AG09319 (cell line): ENCODE results near the gene EPC1.

Experiments used
- DNase-seq: peaks from one replicate; pipeline ENCODE4 v3.0.0-alpha.2; 2010; ENCODE audit warnings: low read depth; ENCODE audit errors: extremely low read depth
- TF ChIP-seq, protein P1 (sequence below): IDR thresholded peaks from 2 replicates; pipeline ENCODE4 v1.5.1; 2011; ENCODE audit warnings: low read depth, mild to moderate bottlenecking, inconsistent platforms, low read length, moderate library complexity

The EPC1 gene

DNA sequence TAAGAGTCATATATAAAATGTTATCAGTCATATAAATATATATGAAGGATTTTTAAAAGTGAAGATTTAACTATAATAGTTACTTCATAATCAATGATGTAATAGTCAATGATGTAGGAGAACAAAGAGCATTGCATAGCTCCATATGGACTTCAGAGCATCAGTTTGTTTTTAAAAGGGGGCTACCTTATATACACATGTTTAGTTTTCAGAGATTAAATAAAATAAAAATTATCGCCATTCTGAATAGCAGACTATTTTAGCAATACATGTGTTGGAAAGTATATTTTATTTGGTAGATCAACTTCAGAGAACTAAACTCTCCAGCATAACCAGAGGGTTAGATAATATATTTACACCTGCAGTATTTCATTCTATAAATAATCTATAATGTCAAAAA is 29.1 kb upstream of the EPC1 start:
- no peak for DNase-seq
- TF ChIP-seq, protein P1, sequence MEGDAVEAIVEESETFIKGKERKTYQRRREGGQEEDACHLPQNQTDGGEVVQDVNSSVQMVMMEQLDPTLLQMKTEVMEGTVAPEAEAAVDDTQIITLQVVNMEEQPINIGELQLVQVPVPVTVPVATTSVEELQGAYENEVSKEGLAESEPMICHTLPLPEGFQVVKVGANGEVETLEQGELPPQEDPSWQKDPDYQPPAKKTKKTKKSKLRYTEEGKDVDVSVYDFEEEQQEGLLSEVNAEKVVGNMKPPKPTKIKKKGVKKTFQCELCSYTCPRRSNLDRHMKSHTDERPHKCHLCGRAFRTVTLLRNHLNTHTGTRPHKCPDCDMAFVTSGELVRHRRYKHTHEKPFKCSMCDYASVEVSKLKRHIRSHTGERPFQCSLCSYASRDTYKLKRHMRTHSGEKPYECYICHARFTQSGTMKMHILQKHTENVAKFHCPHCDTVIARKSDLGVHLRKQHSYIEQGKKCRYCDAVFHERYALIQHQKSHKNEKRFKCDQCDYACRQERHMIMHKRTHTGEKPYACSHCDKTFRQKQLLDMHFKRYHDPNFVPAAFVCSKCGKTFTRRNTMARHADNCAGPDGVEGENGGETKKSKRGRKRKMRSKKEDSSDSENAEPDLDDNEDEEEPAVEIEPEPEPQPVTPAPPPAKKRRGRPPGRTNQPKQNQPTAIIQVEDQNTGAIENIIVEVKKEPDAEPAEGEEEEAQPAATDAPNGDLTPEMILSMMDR = no peak

DNA sequence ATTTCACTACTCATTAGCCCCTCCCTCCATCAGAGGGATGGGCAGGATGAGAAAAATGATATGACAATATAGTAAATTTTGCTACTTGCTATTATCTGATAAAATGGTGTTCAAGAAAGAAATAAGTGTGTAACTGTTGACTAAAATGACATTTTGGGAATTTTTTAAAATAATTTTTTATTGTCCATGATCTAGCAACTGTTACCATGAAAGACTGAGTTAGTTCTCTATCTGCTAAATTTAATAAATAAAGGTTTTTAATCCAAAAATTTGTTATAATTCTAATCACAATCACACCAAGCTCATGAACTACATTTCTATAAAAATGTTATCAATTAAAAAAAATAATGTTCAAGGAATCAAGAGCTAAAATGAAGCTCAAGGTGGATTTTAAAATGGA is 28.7 kb upstream of the EPC1 start:
- TF ChIP-seq, protein P1 = no peak
- no peak for DNase-seq

DNA sequence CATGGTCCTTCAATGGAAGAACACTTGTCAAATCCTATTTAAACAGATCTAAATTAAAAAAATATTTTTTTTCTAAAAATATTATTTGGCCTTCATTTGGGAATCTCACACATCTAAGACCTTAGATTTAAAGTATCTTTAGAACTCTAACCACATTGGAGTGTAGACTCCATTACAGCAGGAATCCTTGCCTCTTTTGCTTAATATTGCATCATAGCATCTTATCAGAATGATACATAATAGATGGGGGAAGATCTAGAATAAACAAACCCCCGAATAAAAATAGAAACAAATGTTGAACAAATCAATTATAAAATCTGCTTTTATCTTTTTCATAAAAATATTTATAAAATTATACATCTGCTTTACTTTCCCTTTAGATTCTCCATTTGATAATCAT is 27.6 kb upstream of the EPC1 start:
- DNase-seq = no peak
- TF ChIP-seq, protein P1 = no peak

DNA sequence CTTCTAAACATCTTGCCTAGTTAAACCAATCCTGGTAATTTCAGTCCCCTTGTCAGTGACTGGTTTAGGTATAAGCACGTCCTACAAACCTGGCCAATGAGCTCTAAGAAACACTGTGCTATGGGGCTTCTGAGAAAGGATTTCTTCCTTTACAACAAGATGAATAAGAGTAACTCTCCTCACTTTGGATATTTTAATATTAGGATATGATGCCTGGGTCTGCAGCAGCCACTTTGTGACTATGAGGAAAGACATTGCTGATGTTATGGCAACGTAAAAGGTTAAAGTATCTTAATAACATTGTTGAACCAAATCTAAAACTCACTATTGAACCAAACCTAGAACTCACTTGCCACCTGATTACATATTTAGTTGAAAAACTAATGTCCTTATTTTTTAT is 26.5 kb upstream of the EPC1 start:
- TF ChIP-seq, protein P1 = no peak
- DNase-seq = no peak

DNA sequence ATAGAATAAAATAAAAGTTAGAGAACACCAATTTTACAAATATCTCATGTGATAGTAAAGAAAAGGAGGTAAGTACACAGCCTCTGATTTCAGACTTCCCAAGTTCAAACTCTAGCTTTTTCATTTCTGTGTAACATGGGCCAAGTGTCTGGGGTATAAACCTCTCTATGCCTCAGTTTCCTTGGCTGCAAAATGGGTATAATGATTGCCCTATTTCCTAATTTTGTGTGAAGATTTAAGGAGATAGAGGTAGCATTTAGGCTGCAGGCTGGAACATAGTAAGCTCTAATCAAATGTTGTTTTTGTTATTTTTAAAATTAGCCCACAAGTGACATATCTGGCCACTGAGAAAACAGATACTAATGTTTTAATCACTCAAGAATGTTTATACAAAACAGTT is 26.1 kb upstream of the EPC1 start:
- TF ChIP-seq, protein P1 = no peak

DNA sequence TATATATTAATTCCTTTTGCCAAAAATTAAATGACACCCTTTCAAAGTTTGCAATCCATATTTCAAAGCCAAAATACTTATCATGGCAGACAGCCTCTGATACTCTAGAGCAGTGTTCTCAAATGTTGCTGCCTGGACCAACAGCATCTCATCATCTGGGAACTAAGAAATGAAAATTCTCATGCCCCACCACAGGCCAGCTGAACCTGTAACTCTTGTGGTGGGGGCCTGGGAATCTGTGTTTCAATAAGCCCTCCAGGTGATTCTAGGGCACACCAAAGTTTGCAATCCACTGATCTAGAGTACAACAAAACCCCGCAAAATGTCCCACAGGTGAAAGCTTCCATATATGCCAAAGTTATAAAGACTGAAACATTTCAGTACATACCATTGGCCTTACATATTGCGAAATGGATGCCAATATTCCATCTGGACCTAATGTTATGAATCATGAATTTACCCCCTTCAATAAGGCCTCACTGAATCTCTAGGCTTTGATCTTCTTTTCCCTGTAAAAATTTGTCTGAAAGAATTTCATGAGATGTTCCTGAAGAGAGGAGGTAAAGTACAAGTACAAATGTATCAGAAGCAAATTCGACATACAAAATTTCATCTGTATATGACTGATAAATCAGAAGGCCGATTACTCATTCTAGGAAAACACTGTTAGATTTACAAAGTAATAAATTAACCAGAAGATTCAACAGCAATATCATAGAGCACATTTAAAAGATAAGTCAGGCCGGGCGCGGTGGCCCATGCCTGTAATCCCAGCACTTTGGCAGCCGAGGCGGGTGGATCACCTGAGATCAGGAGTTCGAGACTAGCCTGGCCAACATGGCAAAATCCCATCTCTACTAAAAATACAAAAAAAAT is 25.3 kb upstream of the EPC1 start:
- no peak for DNase-seq
- TF ChIP-seq, protein P1 = no peak

More for the DNA sequence above, 26.1 kb upstream of the EPC1 start:
- no peak for DNase-seq

DNA sequence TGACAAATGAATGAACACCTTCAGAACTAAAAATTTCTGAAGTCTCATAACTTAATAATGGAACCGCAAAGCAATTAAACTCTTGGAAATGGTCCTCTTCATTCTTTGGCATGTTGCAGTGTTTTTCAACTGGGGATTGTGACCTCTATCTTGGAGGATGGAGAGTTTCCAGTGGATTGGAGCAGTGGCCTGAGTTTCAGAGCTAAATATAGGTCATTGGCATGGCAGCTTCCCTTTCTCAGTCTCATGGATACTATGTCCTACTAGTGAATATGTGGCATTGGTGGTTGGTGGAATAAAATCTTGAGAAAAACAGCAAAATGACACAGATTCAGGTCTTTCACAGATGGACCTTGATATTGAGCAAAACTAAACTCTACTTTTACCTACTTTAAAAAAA is 24.1 kb upstream of the EPC1 start:
- DNase-seq = no peak
- TF ChIP-seq, protein P1 = no peak
